HL-60/S4 treated with phorbol 12-myristate 13-acetate at 8.2 ng/mL for 4 days and 3 days (cell line): ENCODE results near the gene MUC6.

Experiments used
- in situ Hi-C: fragments of 300-500 bp; cut with MboI; formaldehyde crosslinking; loops from 2 replicates; pipeline ENCODE4 v1.15.0; 2022; ENCODE audit warnings: low sequenced_read_pairs

The MUC6 gene

GRCh38 chr11:1010551-1011319, 25.8 kb downstream of the MUC6 start:
- in situ Hi-C loops, result no loop called here

GRCh38 chr11:1009991-1010390, 26.5 kb downstream of the MUC6 start:
- in situ Hi-C loops, result no loop called here

- in situ Hi-C loops, result no loop called here
Observed at GRCh38 chr11:1009371-1009770, 27.1 kb downstream of the MUC6 start.

- in situ Hi-C loops, result no loop called here
Observed at GRCh38 chr11:1008803-1009145, 27.7 kb downstream of the MUC6 start.

GRCh38 chr11:1008001-1008802, 28.3 kb downstream of the MUC6 start:
- in situ Hi-C loops, result no loop called here

- in situ Hi-C loops, result no loop called here
Observed at GRCh38 chr11:1007279-1007678, 29.2 kb downstream of the MUC6 start.

- in situ Hi-C loops, result no loop called here
Observed at GRCh38 chr11:1006762-1007161, 29.8 kb downstream of the MUC6 start.

GRCh38 chr11:1005928-1006327, 30.6 kb downstream of the MUC6 start:
- in situ Hi-C loops, result no loop called here

- in situ Hi-C loops, result no loop called here
Observed at GRCh38 chr11:1003159-1003558, 33.4 kb downstream of the MUC6 start.

- in situ Hi-C loops, result no loop called here
Observed at GRCh38 chr11:1002406-1002984, 34.0 kb downstream of the MUC6 start.

- in situ Hi-C loops, result no loop called here
Observed at GRCh38 chr11:1001617-1002405, 34.7 kb downstream of the MUC6 start.

- in situ Hi-C loops, result no loop called here
Observed at GRCh38 chr11:1000357-1001278, 35.9 kb downstream of the MUC6 start.

GRCh38 chr11:999009-999408, 37.5 kb downstream of the MUC6 start:
- in situ Hi-C loops, result no loop called here

- in situ Hi-C loops, result no loop called here
Observed at GRCh38 chr11:997907-998306, 38.6 kb downstream of the MUC6 start.

GRCh38 chr11:996681-997080, 39.8 kb downstream of the MUC6 start:
- in situ Hi-C loops, result no loop called here

- in situ Hi-C loops, result no loop called here
Observed at GRCh38 chr11:995752-996420, 40.6 kb downstream of the MUC6 start.

GRCh38 chr11:995044-995751, 41.3 kb downstream of the MUC6 start:
- in situ Hi-C loops, result no loop called here

- in situ Hi-C loops, result no loop called here
Observed at GRCh38 chr11:993632-994167, 42.8 kb downstream of the MUC6 start.

- in situ Hi-C loops, result no loop called here
Observed at GRCh38 chr11:992577-992976, 43.9 kb downstream of the MUC6 start.
